ENCODE data around the gene LRRC8B. TPM values are rescaled to one million over a fixed set of nuclear protein-coding genes. Genes with fewer than 3 reads are reported as not detected.

The LRRC8B gene
- total and polyA plus RNA-seq, 9 of the 15 experiments (the other 6 are each of a cell fraction or from before 2014, with no cell fraction given): 4.3 to 43.7 (median 14.4) TPM

DNA sequence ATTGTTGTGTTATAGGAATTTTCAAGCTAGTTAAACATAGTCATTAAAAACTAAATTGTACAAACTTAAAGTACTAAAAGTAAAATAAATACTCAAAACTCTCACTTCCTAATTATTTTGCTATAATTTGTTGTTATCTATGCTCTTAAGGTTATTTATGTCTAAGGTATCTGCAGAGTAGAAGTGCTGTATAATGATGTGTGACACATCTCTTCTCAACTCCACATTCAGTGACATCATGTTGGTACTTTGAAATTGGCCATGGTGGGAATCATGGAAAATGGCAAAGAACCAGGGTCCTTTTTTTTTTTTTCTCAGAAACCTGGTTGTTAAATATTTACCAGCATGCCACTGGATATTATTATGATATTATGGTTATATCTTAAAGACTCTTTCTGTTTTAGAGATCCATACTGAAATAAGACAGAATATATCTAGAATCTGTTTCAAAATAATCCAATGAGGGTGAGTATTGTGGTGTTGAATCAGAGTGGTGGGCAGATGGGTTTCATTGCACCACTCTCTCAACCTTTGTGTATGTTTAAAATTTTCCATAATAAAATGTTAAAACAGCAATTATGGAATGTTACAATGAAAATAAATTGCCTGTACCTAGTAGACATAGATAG, 22.4 kb downstream of the LRRC8B start:
- no peak for DNase-seq (ENCODE audit: extremely low read depth in 1 of 4, low spot score in 3 of 4)
- in situ Hi-C loops (cut with MboI): no loop called here
- TF ChIP-seq PYGO2 (tag; IDR thresholded peaks at IDR 0.05) (no peak), HDAC1 (IDR thresholded peaks at IDR 0.05) (no peak), NFE2 (IDR thresholded peaks at IDR 0.05; ENCODE audit: low read depth) (peak; percentile 32; the same call in 1 of the 2 replicates), GABPB1 (CRISPR knock-in tag; IDR thresholded peaks at IDR 0.05) (no peak), TBL1XR1 (IDR thresholded peaks at IDR 0.05; ENCODE audit: low read length in 2 of 2) (no peak), SOX6 (IDR thresholded peaks at IDR 0.05) (no peak), JUND (IDR thresholded peaks at IDR 0.05; ENCODE audit: borderline replicate concordance, low read depth, low read length) (0 out of 2 replicates have a peak, but pooled peaks have one; percentile 10), JUND (tag; IDR thresholded peaks at IDR 0.05; ENCODE audit: borderline replicate concordance, low read depth, low read length) (no peak; the same call in 2 of the 3 replicates), KDM2B (CRISPR knock-in tag; IDR thresholded peaks at IDR 0.05) (no peak), RNF2 (IDR thresholded peaks at IDR 0.05) (no peak)
- TF ChIP-seq, protein P1, sequence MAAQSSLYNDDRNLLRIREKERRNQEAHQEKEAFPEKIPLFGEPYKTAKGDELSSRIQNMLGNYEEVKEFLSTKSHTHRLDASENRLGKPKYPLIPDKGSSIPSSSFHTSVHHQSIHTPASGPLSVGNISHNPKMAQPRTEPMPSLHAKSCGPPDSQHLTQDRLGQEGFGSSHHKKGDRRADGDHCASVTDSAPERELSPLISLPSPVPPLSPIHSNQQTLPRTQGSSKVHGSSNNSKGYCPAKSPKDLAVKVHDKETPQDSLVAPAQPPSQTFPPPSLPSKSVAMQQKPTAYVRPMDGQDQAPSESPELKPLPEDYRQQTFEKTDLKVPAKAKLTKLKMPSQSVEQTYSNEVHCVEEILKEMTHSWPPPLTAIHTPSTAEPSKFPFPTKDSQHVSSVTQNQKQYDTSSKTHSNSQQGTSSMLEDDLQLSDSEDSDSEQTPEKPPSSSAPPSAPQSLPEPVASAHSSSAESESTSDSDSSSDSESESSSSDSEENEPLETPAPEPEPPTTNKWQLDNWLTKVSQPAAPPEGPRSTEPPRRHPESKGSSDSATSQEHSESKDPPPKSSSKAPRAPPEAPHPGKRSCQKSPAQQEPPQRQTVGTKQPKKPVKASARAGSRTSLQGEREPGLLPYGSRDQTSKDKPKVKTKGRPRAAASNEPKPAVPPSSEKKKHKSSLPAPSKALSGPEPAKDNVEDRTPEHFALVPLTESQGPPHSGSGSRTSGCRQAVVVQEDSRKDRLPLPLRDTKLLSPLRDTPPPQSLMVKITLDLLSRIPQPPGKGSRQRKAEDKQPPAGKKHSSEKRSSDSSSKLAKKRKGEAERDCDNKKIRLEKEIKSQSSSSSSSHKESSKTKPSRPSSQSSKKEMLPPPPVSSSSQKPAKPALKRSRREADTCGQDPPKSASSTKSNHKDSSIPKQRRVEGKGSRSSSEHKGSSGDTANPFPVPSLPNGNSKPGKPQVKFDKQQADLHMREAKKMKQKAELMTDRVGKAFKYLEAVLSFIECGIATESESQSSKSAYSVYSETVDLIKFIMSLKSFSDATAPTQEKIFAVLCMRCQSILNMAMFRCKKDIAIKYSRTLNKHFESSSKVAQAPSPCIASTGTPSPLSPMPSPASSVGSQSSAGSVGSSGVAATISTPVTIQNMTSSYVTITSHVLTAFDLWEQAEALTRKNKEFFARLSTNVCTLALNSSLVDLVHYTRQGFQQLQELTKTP (IDR thresholded peaks at IDR 0.05; ENCODE audit: low read depth in 1 of 2, partially characterized antibody in 2 of 2): no peak
- TF ChIP-seq, protein P2, sequence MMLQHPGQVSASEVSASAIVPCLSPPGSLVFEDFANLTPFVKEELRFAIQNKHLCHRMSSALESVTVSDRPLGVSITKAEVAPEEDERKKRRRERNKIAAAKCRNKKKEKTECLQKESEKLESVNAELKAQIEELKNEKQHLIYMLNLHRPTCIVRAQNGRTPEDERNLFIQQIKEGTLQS (IDR thresholded peaks at IDR 0.05): peak; percentile 69
- TF ChIP-seq, protein P2 (CRISPR knock-in tag; conservative IDR thresholded peaks at IDR 0.05): no peak
- TF ChIP-seq, protein P3, sequence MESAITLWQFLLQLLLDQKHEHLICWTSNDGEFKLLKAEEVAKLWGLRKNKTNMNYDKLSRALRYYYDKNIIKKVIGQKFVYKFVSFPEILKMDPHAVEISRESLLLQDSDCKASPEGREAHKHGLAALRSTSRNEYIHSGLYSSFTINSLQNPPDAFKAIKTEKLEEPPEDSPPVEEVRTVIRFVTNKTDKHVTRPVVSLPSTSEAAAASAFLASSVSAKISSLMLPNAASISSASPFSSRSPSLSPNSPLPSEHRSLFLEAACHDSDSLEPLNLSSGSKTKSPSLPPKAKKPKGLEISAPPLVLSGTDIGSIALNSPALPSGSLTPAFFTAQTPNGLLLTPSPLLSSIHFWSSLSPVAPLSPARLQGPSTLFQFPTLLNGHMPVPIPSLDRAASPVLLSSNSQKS (CRISPR knock-in tag; IDR thresholded peaks at IDR 0.05): no peak
- TF ChIP-seq, protein P4, sequence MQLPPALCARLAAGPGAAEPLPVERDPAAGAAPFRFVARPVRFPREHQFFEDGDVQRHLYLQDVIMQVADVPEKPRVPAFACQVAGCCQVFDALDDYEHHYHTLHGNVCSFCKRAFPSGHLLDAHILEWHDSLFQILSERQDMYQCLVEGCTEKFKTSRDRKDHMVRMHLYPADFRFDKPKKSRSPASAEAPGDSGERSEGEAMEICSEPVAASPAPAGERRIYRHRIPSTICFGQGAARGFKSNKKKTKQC (CRISPR knock-in tag; IDR thresholded peaks at IDR 0.05): no peak

More for the DNA sequence above, 22.4 kb downstream of the LRRC8B start:
- Histone ChIP-seq H4K20me1 (replicated peaks; ENCODE audit: control insufficient read depth, insufficient read depth, low read length) (no peaks in the 10 kb centered on the region), H2AFZ (ENCODE audit: low read depth, low read length) (no peak overlapping the region), H3K9me1 (ENCODE audit: control insufficient read depth, insufficient read depth, low read length) (no peaks in the 10 kb centered on the region), H3K79me2 (ENCODE audit: control insufficient read depth, insufficient read depth, low read length) (peaks cover 95% of the 10 kb centered on the region), H3K27ac (ENCODE audit: extremely low read depth, low read depth, low read length) (peak overlapping the region; percentile 95), H3K9ac (ENCODE audit: insufficient read depth in 1 of 2, low read depth in 2 of 2, low read length in 2 of 2) (peak overlapping the region in 1 of 2 experiments; percentile 53; a peak in 2 of 4 replicates), H3K27me3 (ENCODE audit: control insufficient read depth in 2 of 2, insufficient read depth in 2 of 2, low read length in 2 of 2) (no peaks in the 10 kb centered on the region), H3K4me2 (ENCODE audit: insufficient read depth, low read length) (no peak overlapping the region; the same call in 1 of the 2 replicates), H3K36me3 (ENCODE audit: control insufficient read depth, insufficient read depth, low read length) (peaks cover 36% of the 10 kb centered on the region), H3K9me3 (replicated peaks; ENCODE audit: control insufficient read depth, insufficient read depth, low read depth, low read length) (no peaks in the 10 kb centered on the region), H3K4me3 (no peak overlapping the region), H3K4me1 (replicated peaks in 1 of 2; ENCODE audit: control insufficient read depth in 2 of 2, insufficient read depth in 2 of 2, low read length in 2 of 2) (peaks cover 21 to 78% of the 10 kb centered on the region in 2 experiments)
- ATAC-seq (no peak), FAIRE-seq (no peak)
- ChIA-PET CTCF (ENCODE audit: low intra/inter-chr PET ratio) (no interaction called here), POLR2A (interaction anchor here (0.6 to 1.2 kb wide), 3 partner anchors 8 to 48 kb away, joined by 3 to 4 read pairs (median 3); no protein-coding TSS in a partner anchor)
- intact Hi-C loops (cut with micrococcal nuclease): loop anchor here (10.0 kb wide), 1 partner anchor 348 kb away; no protein-coding TSS in a partner anchor
- BruUV-seq (replicated peaks): no TSS peak
